ENCODE results near the gene KRTAP2-1.
"Not testable (repeated sequence)": the region's sequence is repeated elsewhere in the genome, so short reads cannot be mapped to it uniquely, and the experiment has no call there.

KRTAP2-1 gene

GRCh38 chr17:41055130-41055529, 8.0 kb upstream of the KRTAP2-1 start, which contains the start of gene KRTAP2-2:
Gene KRTAP2-2, minus strand, starts transcription at chr17:41055230. Its CDS starts 19 bp downstream, at chr17:41055211.
- not testable (repeated sequence) for DNase-seq

- DNase-seq, result not testable (repeated sequence)
Observed at GRCh38 chr17:41054556-41054955, 7.4 kb upstream of the KRTAP2-1 start.

GRCh38 chr17:41054025-41054424, 6.9 kb upstream of the KRTAP2-1 start:
- DNase-seq, result no peak

GRCh38 chr17:41052566-41052965, 5.5 kb upstream of the KRTAP2-1 start:
- no peak for DNase-seq

- DNase-seq, result no peak
Observed at GRCh38 chr17:41049110-41049509, 2.0 kb upstream of the KRTAP2-1 start.

GRCh38 chr17:41048441-41048840, 1.3 kb upstream of the KRTAP2-1 start:
- DNase-seq, result peak; percentile 92

- DNase-seq, result no peak
Observed at GRCh38 chr17:41042953-41043352, 4.2 kb downstream of the KRTAP2-1 start.

- DNase-seq, result not testable (repeated sequence)
Observed at GRCh38 chr17:41040783-41041571, 6.1 kb downstream of the KRTAP2-1 start, which contains the start of gene KRTAP1-1. Gene KRTAP1-1, minus strand, starts transcription at chr17:41041450. Its CDS starts 53 bp downstream, at chr17:41041397.

- DNase-seq, result no peak
Observed at GRCh38 chr17:41037853-41038350, 9.2 kb downstream of the KRTAP2-1 start.

- not testable (repeated sequence) for DNase-seq
Observed at GRCh38 chr17:41034346-41034935, 12.7 kb downstream of the KRTAP2-1 start, which contains the start of gene KRTAP1-3. Gene KRTAP1-3, minus strand, starts transcription at chr17:41034874. Its CDS starts 53 bp downstream, at chr17:41034821.

GRCh38 chr17:41029633-41030245, 17.4 kb downstream of the KRTAP2-1 start, which contains the start of gene KRTAP1-4:
Gene KRTAP1-4, minus strand, starts transcription at chr17:41030195. Its CDS starts 117 bp downstream, at chr17:41030078.
- DNase-seq, result peak; percentile 51

GRCh38 chr17:41026715-41027471, 20.2 kb downstream of the KRTAP2-1 start, which contains the start of gene KRTAP1-5:
Gene KRTAP1-5, minus strand, starts transcription at chr17:41027208. Its CDS starts 53 bp downstream, at chr17:41027155.
- DNase-seq, result no peak

GRCh38 chr17:41024697-41025096, 22.4 kb downstream of the KRTAP2-1 start:
- no peak for DNase-seq

GRCh38 chr17:41020336-41020735, 26.8 kb downstream of the KRTAP2-1 start:
- no peak for DNase-seq

GRCh38 chr17:41019415-41019814, 27.7 kb downstream of the KRTAP2-1 start:
- DNase-seq, result no peak

- no peak for DNase-seq
Observed at GRCh38 chr17:41018541-41018940, 28.6 kb downstream of the KRTAP2-1 start.

GRCh38 chr17:41016578-41017215, 30.4 kb downstream of the KRTAP2-1 start:
- no peak for DNase-seq

- DNase-seq, result no peak
Observed at GRCh38 chr17:41015454-41015853, 31.7 kb downstream of the KRTAP2-1 start.

GRCh38 chr17:41013606-41014005, 33.5 kb downstream of the KRTAP2-1 start:
- no peak for DNase-seq

- DNase-seq, result no peak
Observed at GRCh38 chr17:41013181-41013580, 33.9 kb downstream of the KRTAP2-1 start.

GRCh38 chr17:41012326-41013120, 34.6 kb downstream of the KRTAP2-1 start:
- no peak for DNase-seq

All from islet precursor cell (in vitro differentiated cells).